ENCODE measurements around the gene TRIM41. TPM values are rescaled to one million over a fixed set of nuclear protein-coding genes. Genes with fewer than 3 reads are reported as not detected.

The TRIM41 gene
- total and polyA plus RNA-seq, 9 of the 15 experiments (the other 6 are each of a cell fraction or from before 2014, with no cell fraction given) = 1.8 to 47.6 (median 20.9) TPM

GRCh38 chr5:181221792-181222629 is 1.1 kb upstream of the TRIM41 start (continued):
- TF ChIP-seq CBFB (CRISPR knock-in tag; IDR thresholded peaks at IDR 0.05) (peak; percentile 80), ZNF79 (CRISPR knock-in tag; IDR thresholded peaks at IDR 0.05; ENCODE audit: low read depth) (no peak), WHSC1 (IDR thresholded peaks at IDR 0.05; ENCODE audit: low read length) (no peak), ZNF431 (CRISPR knock-in tag; IDR thresholded peaks at IDR 0.05) (peak; percentile 64), NR1H2 (CRISPR knock-in tag; IDR thresholded peaks at IDR 0.05) (peak; percentile 82; the same call in 1 of the 2 replicates), PML (IDR thresholded peaks at IDR 0.05; ENCODE audit: low read length) (no peak), ZNF696 (CRISPR knock-in tag; conservative IDR thresholded peaks at IDR 0.05) (no peak), BCOR (IDR thresholded peaks at IDR 0.05) (peak; percentile 73), HNRNPUL1 (IDR thresholded peaks at IDR 0.05; ENCODE audit: low read length) (0 out of 2 replicates have a peak, but pooled peaks have one; percentile 67), BRCA1 (IDR thresholded peaks at IDR 0.05) (no peak), BRCA1 (CRISPR knock-in tag; IDR thresholded peaks at IDR 0.05) (no peak), MEF2A (IDR thresholded peaks at IDR 0.05; ENCODE audit: control insufficient read depth, low read depth, low read length) (peak; percentile 34; the same call in 1 of the 2 replicates), NEUROD1 (IDR thresholded peaks at IDR 0.05; ENCODE audit: borderline replicate concordance, low read depth, low read length, partially characterized antibody) (peak; percentile 10), CBX1 (IDR thresholded peaks at IDR 0.05; ENCODE audit: low read depth) (0 out of 2 replicates have a peak, but pooled peaks have one; percentile 78), HNRNPK (IDR thresholded peaks at IDR 0.05; ENCODE audit: low read depth, low read length, poor library complexity, severe bottlenecking) (no peak), U2AF2 (optimal IDR thresholded peaks at IDR 0.05; ENCODE audit: low read depth, low read length) (no peak), RB1 (IDR thresholded peaks at IDR 0.05; ENCODE audit: low read depth) (peak; percentile 91), POLR2B (IDR thresholded peaks at IDR 0.05; ENCODE audit: low read depth, partially characterized antibody) (no peak), CREB1 (IDR thresholded peaks at IDR 0.05) (peak; percentile 26; the same call in 1 of the 2 replicates), CREB1 (CRISPR knock-in tag; IDR thresholded peaks at IDR 0.05) (peak; percentile 72)
- TF ChIP-seq, protein P1, sequence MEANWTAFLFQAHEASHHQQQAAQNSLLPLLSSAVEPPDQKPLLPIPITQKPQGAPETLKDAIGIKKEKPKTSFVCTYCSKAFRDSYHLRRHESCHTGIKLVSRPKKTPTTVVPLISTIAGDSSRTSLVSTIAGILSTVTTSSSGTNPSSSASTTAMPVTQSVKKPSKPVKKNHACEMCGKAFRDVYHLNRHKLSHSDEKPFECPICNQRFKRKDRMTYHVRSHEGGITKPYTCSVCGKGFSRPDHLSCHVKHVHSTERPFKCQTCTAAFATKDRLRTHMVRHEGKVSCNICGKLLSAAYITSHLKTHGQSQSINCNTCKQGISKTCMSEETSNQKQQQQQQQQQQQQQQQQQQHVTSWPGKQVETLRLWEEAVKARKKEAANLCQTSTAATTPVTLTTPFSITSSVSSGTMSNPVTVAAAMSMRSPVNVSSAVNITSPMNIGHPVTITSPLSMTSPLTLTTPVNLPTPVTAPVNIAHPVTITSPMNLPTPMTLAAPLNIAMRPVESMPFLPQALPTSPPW (CRISPR knock-in tag; IDR thresholded peaks at IDR 0.05) = peak; percentile 13; the same call in 1 of the 2 replicates
- TF ChIP-seq, protein P2, sequence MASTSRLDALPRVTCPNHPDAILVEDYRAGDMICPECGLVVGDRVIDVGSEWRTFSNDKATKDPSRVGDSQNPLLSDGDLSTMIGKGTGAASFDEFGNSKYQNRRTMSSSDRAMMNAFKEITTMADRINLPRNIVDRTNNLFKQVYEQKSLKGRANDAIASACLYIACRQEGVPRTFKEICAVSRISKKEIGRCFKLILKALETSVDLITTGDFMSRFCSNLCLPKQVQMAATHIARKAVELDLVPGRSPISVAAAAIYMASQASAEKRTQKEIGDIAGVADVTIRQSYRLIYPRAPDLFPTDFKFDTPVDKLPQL (IDR thresholded peaks at IDR 0.05; ENCODE audit: extremely low read depth, insufficient read length) = no peak
- TF ChIP-seq, protein P3, sequence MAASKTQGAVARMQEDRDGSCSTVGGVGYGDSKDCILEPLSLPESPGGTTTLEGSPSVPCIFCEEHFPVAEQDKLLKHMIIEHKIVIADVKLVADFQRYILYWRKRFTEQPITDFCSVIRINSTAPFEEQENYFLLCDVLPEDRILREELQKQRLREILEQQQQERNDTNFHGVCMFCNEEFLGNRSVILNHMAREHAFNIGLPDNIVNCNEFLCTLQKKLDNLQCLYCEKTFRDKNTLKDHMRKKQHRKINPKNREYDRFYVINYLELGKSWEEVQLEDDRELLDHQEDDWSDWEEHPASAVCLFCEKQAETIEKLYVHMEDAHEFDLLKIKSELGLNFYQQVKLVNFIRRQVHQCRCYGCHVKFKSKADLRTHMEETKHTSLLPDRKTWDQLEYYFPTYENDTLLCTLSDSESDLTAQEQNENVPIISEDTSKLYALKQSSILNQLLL (CRISPR knock-in tag; IDR thresholded peaks at IDR 0.05; ENCODE audit: borderline replicate concordance) = no peak
- TF ChIP-seq, protein P4, sequence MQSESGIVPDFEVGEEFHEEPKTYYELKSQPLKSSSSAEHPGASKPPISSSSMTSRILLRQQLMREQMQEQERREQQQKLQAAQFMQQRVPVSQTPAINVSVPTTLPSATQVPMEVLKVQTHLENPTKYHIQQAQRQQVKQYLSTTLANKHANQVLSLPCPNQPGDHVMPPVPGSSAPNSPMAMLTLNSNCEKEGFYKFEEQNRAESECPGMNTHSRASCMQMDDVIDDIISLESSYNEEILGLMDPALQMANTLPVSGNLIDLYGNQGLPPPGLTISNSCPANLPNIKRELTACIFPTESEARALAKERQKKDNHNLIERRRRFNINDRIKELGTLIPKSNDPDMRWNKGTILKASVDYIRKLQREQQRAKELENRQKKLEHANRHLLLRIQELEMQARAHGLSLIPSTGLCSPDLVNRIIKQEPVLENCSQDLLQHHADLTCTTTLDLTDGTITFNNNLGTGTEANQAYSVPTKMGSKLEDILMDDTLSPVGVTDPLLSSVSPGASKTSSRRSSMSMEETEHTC (IDR thresholded peaks at IDR 0.05) = no peak

All from K562 (cell line).